Memory B cell (primary cell): ENCODE measurements around the gene CHRM5.

Experiments
- ATAC-seq: fragments of 150-1000 bp; cut with Tn5 transposase; 2 replicates; pipeline ENCODE4 v1.10.0; 2021; ENCODE audit warnings: low read depth, mild to moderate bottlenecking, moderate library complexity
- DNase-seq, 2 donors: peaks; one replicate each; pipeline ENCODE4 v3.0.0; 2022; ENCODE audit warnings: low spot score in 2 of 2
- H3K27ac Mint-ChIP-seq: one replicate; pipeline ENCODE4 v1.8.0; 2022; ENCODE audit warnings: mild to moderate bottlenecking, moderate library complexity, mixed read lengths
- H3K27me3 Mint-ChIP-seq: one replicate; pipeline ENCODE4 v1.8.0; 2022; ENCODE audit warnings: mixed read lengths
- H3K36me3 Mint-ChIP-seq: one replicate; pipeline ENCODE4 v1.8.0; 2022; ENCODE audit warnings: mild to moderate bottlenecking, mixed read lengths
- H3K4me1 Mint-ChIP-seq: one replicate; pipeline ENCODE4 v1.8.0; 2022; ENCODE audit warnings: mixed read lengths
- H3K4me3 Mint-ChIP-seq: one replicate; pipeline ENCODE4 v1.8.0; 2022; ENCODE audit warnings: mild to moderate bottlenecking, moderate library complexity, mixed read lengths
- H3K9me3 Mint-ChIP-seq: one replicate; pipeline ENCODE4 v1.8.0; 2022; ENCODE audit warnings: mixed read lengths

CHRM5 gene

DNA sequence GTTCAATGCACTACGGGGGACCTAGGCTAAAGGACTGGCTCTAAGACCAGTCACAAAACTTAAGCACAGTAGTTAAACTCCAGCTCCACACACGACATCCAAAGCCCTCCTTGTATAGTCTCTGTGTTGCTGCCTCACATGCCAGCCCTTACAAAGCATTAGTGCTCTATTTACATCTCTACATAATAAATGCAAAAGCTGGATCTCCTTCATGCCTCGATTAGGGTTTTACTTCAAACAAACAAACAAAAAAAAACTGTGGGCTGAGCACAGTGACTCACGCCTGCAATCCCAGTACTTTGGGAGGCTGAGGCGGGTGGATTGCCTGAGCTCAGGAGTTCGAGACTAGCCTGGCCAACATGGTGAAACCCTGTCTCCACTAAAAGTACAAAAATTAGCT lies 143.2 kb downstream of the CHRM5 start:
- H3K4me3 Mint-ChIP-seq = no peak overlapping the region
- ATAC-seq (no peak), DNase-seq (no peak)
- H3K9me3 Mint-ChIP-seq = no peaks in the 10 kb centered on the region
- no peaks in the 10 kb centered on the region for H3K4me1 Mint-ChIP-seq
- peaks cover under 1% of the 10 kb centered on the region for H3K36me3 Mint-ChIP-seq
- peaks cover 5% of the 10 kb centered on the region for H3K27me3 Mint-ChIP-seq
- no peak overlapping the region for H3K27ac Mint-ChIP-seq

DNA sequence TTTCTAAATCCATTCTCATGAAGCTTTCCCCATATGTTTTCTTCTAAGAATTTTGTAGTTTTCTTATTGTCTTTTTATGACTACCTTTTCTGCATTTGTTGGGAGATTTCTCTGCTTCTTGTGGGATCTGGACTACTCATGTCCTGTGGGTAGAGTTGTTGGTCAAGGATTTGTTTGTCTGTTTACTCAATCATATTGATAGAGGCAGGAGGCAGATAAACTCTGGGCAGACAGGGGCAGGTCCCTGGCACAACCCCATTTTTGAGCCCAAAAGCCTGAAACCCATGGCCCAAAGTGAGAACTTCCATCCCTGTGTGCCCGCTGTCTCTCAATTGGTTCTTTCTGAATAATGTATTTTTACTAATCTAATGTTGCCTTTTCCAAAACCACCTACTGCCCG lies 145.9 kb downstream of the CHRM5 start:
- no peak overlapping the region for H3K27ac Mint-ChIP-seq

DNA sequence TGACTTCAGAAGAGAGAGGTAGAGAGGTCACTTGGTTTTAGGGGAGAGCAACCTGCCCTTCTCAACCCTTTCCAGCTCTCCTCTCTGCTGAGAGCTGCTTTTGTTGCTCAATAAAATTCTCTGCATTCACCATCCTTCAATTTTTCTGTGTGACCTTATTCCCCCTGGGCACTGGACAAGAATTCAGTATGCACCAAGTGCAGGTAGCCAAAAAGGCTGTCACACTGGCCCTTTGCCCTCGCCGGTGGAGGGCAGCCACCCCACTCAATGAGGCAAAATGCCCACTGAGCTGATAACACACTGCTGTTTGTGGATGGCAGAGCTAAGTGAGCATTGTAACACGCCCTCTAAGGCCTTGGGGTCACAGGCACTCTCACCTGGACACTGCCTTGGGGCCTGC lies 146.4 kb downstream of the CHRM5 start:
- H3K9me3 Mint-ChIP-seq = no peaks in the 10 kb centered on the region
- H3K4me3 Mint-ChIP-seq = no peak overlapping the region
- ATAC-seq (no peak), DNase-seq (no peak)
- no peaks in the 10 kb centered on the region for H3K4me1 Mint-ChIP-seq
- no peaks in the 10 kb centered on the region for H3K36me3 Mint-ChIP-seq
- H3K27ac Mint-ChIP-seq = no peak overlapping the region
- H3K27me3 Mint-ChIP-seq = peaks cover 7% of the 10 kb centered on the region

More for the DNA sequence above, 145.9 kb downstream of the CHRM5 start:
- H3K27me3 Mint-ChIP-seq = peaks cover 7% of the 10 kb centered on the region
- no peaks in the 10 kb centered on the region for H3K36me3 Mint-ChIP-seq
- H3K4me3 Mint-ChIP-seq = no peak overlapping the region
- no peaks in the 10 kb centered on the region for H3K9me3 Mint-ChIP-seq
- H3K4me1 Mint-ChIP-seq = no peaks in the 10 kb centered on the region
- ATAC-seq (no peak), DNase-seq (no peak)

GRCh38 chr15:34116620-34117019 lies 148.3 kb downstream of the CHRM5 start:
- Mint-ChIP-seq H3K4me3 (no peak overlapping the region), H3K27ac (no peak overlapping the region), H3K36me3 (no peaks in the 10 kb centered on the region), H3K4me1 (no peaks in the 10 kb centered on the region), H3K27me3 (peaks cover 13% of the 10 kb centered on the region), H3K9me3 (no peaks in the 10 kb centered on the region)
- ATAC-seq (no peak), DNase-seq (no peak)
